ENCODE results near the gene VCX. TPM values are rescaled to one million over a fixed set of nuclear protein-coding genes. Genes with fewer than 3 reads are reported as not detected.

The VCX gene
- total RNA-seq, 1 donor from 2014 or later: not detected

- H3K27me3 Mint-ChIP-seq (ENCODE audit: low read depth): no peaks in the 10 kb centered on the region
- DNase-seq (ENCODE audit: low spot score in 2 of 2, unreplicated experiment in 2 of 2): no peak
- TF ChIP-seq CTCF (IDR thresholded peaks at IDR 0.05; ENCODE audit: unreplicated experiment): no peak
- H3K36me3 Mint-ChIP-seq: no peaks in the 10 kb centered on the region
- no peak overlapping the region for H3K4me3 Mint-ChIP-seq
- no peaks in the 10 kb centered on the region for H3K9me3 Mint-ChIP-seq
- H3K4me1 Mint-ChIP-seq: peaks cover 5% of the 10 kb centered on the region
- no peak overlapping the region for H3K27ac Mint-ChIP-seq
Observed at GRCh38 chrX:7852166-7852565, 9.2 kb downstream of the VCX start.

DNA sequence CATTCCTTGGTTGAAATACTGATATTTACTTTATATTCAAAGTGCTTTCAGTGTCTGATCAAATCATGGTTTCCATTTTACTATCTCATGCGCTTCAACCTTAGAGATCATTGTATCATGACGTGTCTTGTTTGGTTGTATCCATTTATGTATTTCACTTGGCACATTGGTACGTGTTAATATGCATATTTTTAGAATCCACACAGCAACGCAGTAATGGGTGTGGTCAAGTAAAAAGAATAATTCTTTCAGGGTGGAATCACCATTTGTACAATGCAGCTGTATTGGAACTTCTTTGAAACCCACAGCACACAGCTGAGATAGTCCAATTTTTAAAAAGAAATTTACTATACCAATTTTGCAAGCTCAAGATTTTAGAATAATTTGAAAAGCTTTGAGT, 29.1 kb downstream of the VCX start:
- Mint-ChIP-seq H3K4me3 (no peak overlapping the region), H3K27me3 (ENCODE audit: low read depth) (peaks cover 7% of the 10 kb centered on the region), H3K27ac (no peak overlapping the region), H3K36me3 (no peaks in the 10 kb centered on the region), H3K4me1 (peaks cover 13% of the 10 kb centered on the region), H3K9me3 (peaks cover 6% of the 10 kb centered on the region)
- no peak for DNase-seq (ENCODE audit: low spot score in 2 of 2, unreplicated experiment in 2 of 2)
- TF ChIP-seq CTCF (IDR thresholded peaks at IDR 0.05; ENCODE audit: unreplicated experiment): no peak

GRCh38 chrX:7876957-7877356, 34.0 kb downstream of the VCX start:
- Mint-ChIP-seq H3K4me1 (peaks cover 13% of the 10 kb centered on the region), H3K4me3 (no peak overlapping the region), H3K27me3 (ENCODE audit: low read depth) (peaks cover 6% of the 10 kb centered on the region), H3K36me3 (no peaks in the 10 kb centered on the region), H3K27ac (no peak overlapping the region), H3K9me3 (no peaks in the 10 kb centered on the region)
- DNase-seq (ENCODE audit: low spot score in 2 of 2, unreplicated experiment in 2 of 2): no peak
- TF ChIP-seq CTCF (IDR thresholded peaks at IDR 0.05; ENCODE audit: unreplicated experiment): no peak

DNA sequence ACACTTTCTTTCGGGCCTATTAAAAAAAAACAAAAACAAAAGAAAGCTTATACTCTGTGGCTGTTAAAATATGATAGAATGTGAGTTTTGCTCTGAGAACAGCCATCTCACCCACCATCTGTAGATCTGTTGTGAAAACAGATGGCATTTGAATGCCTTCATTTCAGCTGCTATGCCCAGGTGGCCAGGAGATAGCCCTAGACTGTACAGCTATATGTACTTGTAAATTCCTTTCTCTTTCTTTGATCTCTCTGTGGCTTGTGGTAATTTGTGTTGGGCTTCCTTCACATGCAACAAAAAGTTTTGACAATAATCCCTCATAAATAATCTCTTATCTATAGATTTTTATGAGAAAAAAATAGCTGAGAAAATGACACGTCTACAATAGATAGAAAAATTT, 46.2 kb downstream of the VCX start:
- H3K36me3 Mint-ChIP-seq: no peaks in the 10 kb centered on the region
- no peak for DNase-seq (ENCODE audit: low spot score in 2 of 2, unreplicated experiment in 2 of 2)
- H3K27me3 Mint-ChIP-seq (ENCODE audit: low read depth): peaks cover 18% of the 10 kb centered on the region
- no peaks in the 10 kb centered on the region for H3K4me1 Mint-ChIP-seq
- TF ChIP-seq CTCF (IDR thresholded peaks at IDR 0.05; ENCODE audit: unreplicated experiment): no peak
- no peaks in the 10 kb centered on the region for H3K9me3 Mint-ChIP-seq
- no peak overlapping the region for H3K4me3 Mint-ChIP-seq
- no peak overlapping the region for H3K27ac Mint-ChIP-seq

- H3K4me1 Mint-ChIP-seq: no peaks in the 10 kb centered on the region
- peaks cover 18% of the 10 kb centered on the region for H3K27me3 Mint-ChIP-seq (ENCODE audit: low read depth)
- H3K36me3 Mint-ChIP-seq: no peaks in the 10 kb centered on the region
- H3K27ac Mint-ChIP-seq: no peak overlapping the region
- H3K9me3 Mint-ChIP-seq: no peaks in the 10 kb centered on the region
- H3K4me3 Mint-ChIP-seq: no peak overlapping the region
- TF ChIP-seq CTCF (IDR thresholded peaks at IDR 0.05; ENCODE audit: unreplicated experiment): no peak
- DNase-seq (ENCODE audit: low spot score in 2 of 2, unreplicated experiment in 2 of 2): no peak
Observed at GRCh38 chrX:7889680-7890079, 46.7 kb downstream of the VCX start.

- H3K9me3 Mint-ChIP-seq: no peaks in the 10 kb centered on the region
- no peak for TF ChIP-seq CTCF (IDR thresholded peaks at IDR 0.05; ENCODE audit: unreplicated experiment)
- H3K4me3 Mint-ChIP-seq: no peak overlapping the region
- no peaks in the 10 kb centered on the region for H3K36me3 Mint-ChIP-seq
- no peak for DNase-seq (ENCODE audit: low spot score in 2 of 2, unreplicated experiment in 2 of 2)
- no peaks in the 10 kb centered on the region for H3K4me1 Mint-ChIP-seq
- peaks cover 7% of the 10 kb centered on the region for H3K27me3 Mint-ChIP-seq (ENCODE audit: low read depth)
- no peak overlapping the region for H3K27ac Mint-ChIP-seq
Observed at GRCh38 chrX:7891928-7892327, 49.0 kb downstream of the VCX start.

All from mesothelial cell of epicardium (in vitro differentiated cells).